A673 (cell line): Measurements from ENCODE around the gene PADI1.

Experiments used
- CTCF ChIP-seq: fragments of 300-800, 200-600 bp; sonication (generic); conservative IDR thresholded peaks from 2 replicates; pipeline ENCODE4 v1.5.1; 2017; ENCODE audit warnings: low read depth, mild to moderate bottlenecking, antibody characterized with exemption, low read length, moderate library complexity, mixed read lengths
- EZH2 ChIP-seq: fragments of 200-600 bp; sonication (generic); IDR thresholded peaks from 2 replicates; pipeline ENCODE4 v1.6.1; 2017; ENCODE audit warnings: borderline replicate concordance, low read depth, mild to moderate bottlenecking, mixed read lengths, antibody characterized with exemption, low read length; ENCODE audit not compliant: poor library complexity, severe bottlenecking

- TF ChIP-seq EZH2 (no peak), CTCF (no peak)
Measured at GRCh38 chr1:17205652-17206051, 724 bp downstream of the PADI1 start.
